ENCODE results near the gene EFCAB3. TPM values are rescaled to one million over a fixed set of nuclear protein-coding genes. Genes with fewer than 3 reads are reported as not detected.

The EFCAB3 gene
- not detected for total RNA-seq

GRCh38 chr17:62380253-62380652, at the start of gene EFCAB3:
Gene EFCAB3, plus strand, starts transcription at chr17:62380553. Its CDS starts 2,427 bp downstream, at chr17:62382980.

GRCh38 chr17:62423647-62424461, 43.5 kb downstream of the EFCAB3 start, which contains the start of gene METTL2A:
Gene METTL2A, plus strand, starts transcription at chr17:62423897. Its CDS starts 6 bp downstream, at chr17:62423903.

Other genes with a start within 250 kb of the EFCAB3 start
- gene METTL2A, start 43.3 kb downstream of the EFCAB3 start, total RNA-seq, result 10 to 100 TPM; 15.4 to 18.2 TPM
- 10 to 100 TPM; 39.6 to 40.4 TPM for gene TLK2, start 98.3 kb downstream of the EFCAB3 start, total RNA-seq
- 1 to 10 TPM; 1.5 to 2.7 TPM for gene MRC2, start 247.1 kb downstream of the EFCAB3 start, total RNA-seq